GM12872 (cell line): ENCODE data around the gene NUDT8.

ENCODE experiments used
- CTCF ChIP-seq: IDR thresholded peaks from 3 replicates; pipeline ENCODE4 v1.5.1; 2011; ENCODE audit warnings: low read depth, mild to moderate bottlenecking, low read length, moderate library complexity; ENCODE audit not compliant: insufficient read depth

The NUDT8 gene

GRCh38 chr11:67642173-67643120 lies 12.7 kb upstream of the NUDT8 start:
- no peak for TF ChIP-seq CTCF

GRCh38 chr11:67641338-67642172 lies 11.8 kb upstream of the NUDT8 start:
- no peak for TF ChIP-seq CTCF

- TF ChIP-seq CTCF: no peak
These were observed 11.1 kb upstream of the NUDT8 start for GRCh38 chr11:67640758-67641337.

GRCh38 chr11:67640021-67640757 lies 10.5 kb upstream of the NUDT8 start:
- peak; percentile 77 for TF ChIP-seq CTCF

- no peak for TF ChIP-seq CTCF
These were observed 9.7 kb upstream of the NUDT8 start, which contains the start of gene TBX10 for GRCh38 chr11:67639438-67639859. TSS of gene TBX10 (minus strand) at chr11:67639763. CDS start at chr11:67639472, 291 bp downstream.

- no peak for TF ChIP-seq CTCF
These were observed 9.0 kb upstream of the NUDT8 start for GRCh38 chr11:67638535-67639437.
